Colonic mucosa (tissue), 4 donors: ENCODE measurements around the gene MAP4. TPM values are rescaled to one million over a fixed set of nuclear protein-coding genes. Genes with fewer than 3 reads are reported as not detected.

Experiments used
- DNase-seq: peaks from one replicate; pipeline ENCODE4 v3.0.0-alpha.2; 2020
- H3K27ac ChIP-seq: fragments of 200-600 bp; one replicate; pipeline ENCODE4 v1.8.0; 2021
- H3K27me3 ChIP-seq: fragments of 200-600 bp; one replicate; pipeline ENCODE4 v1.8.0; 2021
- H3K36me3 ChIP-seq: fragments of 200-600 bp; one replicate; pipeline ENCODE4 v1.8.0; 2021
- H3K4me1 ChIP-seq: fragments of 200-600 bp; one replicate; pipeline ENCODE4 v1.8.0; 2021; ENCODE audit warnings: mild to moderate bottlenecking
- H3K4me3 ChIP-seq: fragments of 200-600 bp; one replicate; pipeline ENCODE4 v1.8.0; 2021
- H3K9ac ChIP-seq, 2 donors: one replicate each; pipeline ENCODE4 v1.7.0; 2013; ENCODE audit warnings: control low read depth in 2 of 2, low read depth in 2 of 2, low read length in 2 of 2
- H3K9me3 ChIP-seq: fragments of 200-600 bp; one replicate; pipeline ENCODE4 v1.8.0; 2021
- intact Hi-C: fragments of 100-400 bp; cut with DNase I; formaldehyde crosslinking; loops from one replicate; pipeline ENCODE4 v1.14.1; 2022
- total RNA-seq, 2 donors: library from RNA; stranded (reverse); fragmentation: NEBNext Ultra II Directional in 1 of 2; extraction: Animal tissue kit (Norgen Biotek cat#: 25700) in 1 of 2; gene quantifications; one replicate each; pipeline ENCODE4 v1.2.1, GENCODE V29; 2021
- TF ChIP-seq, protein P1 (sequence below): fragments of 200-600 bp; IDR thresholded peaks from one replicate; pipeline ENCODE4 v1.8.0; 2022; ENCODE audit warnings: antibody characterized with exemption, mild to moderate bottlenecking
- donor health status: healthy.
- donor health status: DM: no; HTN: no; CAD: no.
- donor health status: DM: no; HTN: no; CAD: no.

The MAP4 gene
- total RNA-seq, 2 donors from 2014 or later, result 117 to 132 TPM

DNA sequence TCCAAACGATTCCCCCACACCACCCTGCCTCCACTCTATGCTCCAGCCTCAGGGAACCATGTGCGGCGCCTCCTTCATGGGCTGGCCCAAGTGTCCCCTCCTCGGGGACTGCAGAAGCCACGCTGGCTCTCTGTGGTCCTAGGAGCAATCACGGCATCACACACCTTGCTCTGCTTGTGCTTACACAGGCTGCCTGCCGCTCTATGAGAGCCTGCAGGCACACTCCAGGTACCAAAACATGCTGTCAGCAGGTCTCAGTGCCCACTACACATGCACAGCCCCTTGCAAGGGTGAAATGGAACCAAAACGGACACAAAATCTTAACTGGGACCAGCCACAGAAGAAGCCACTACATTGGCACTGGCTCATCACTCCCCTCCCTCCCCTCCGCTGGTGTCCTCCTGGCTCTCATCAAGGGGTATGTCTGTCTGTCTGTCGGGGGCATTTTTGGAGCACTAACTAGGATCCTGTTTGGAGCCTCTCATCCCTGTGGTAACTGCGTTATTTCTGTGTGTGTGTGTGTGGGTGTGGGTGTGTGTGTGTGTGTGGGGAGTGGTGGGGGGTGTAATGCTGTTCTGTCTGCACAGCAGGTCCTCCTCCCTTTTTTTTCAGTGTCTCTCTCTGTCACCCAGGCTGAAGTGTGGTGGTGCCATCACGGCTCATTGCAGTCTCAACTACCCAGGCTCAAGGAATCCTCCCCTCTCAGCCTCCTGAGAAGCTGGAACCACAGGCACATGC lies 152.7 kb downstream of the MAP4 start:
- TF ChIP-seq, protein P1, sequence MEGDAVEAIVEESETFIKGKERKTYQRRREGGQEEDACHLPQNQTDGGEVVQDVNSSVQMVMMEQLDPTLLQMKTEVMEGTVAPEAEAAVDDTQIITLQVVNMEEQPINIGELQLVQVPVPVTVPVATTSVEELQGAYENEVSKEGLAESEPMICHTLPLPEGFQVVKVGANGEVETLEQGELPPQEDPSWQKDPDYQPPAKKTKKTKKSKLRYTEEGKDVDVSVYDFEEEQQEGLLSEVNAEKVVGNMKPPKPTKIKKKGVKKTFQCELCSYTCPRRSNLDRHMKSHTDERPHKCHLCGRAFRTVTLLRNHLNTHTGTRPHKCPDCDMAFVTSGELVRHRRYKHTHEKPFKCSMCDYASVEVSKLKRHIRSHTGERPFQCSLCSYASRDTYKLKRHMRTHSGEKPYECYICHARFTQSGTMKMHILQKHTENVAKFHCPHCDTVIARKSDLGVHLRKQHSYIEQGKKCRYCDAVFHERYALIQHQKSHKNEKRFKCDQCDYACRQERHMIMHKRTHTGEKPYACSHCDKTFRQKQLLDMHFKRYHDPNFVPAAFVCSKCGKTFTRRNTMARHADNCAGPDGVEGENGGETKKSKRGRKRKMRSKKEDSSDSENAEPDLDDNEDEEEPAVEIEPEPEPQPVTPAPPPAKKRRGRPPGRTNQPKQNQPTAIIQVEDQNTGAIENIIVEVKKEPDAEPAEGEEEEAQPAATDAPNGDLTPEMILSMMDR, result no peak
- Histone ChIP-seq H3K27me3 (no peaks in the 10 kb centered on the region), H3K36me3 (peaks cover 6% of the 10 kb centered on the region), H3K9ac (no peak overlapping the region), H3K27ac (no peak overlapping the region), H3K4me3 (no peak overlapping the region), H3K9me3 (no peaks in the 10 kb centered on the region), H3K4me1 (no peaks in the 10 kb centered on the region)
- intact Hi-C loops, result no loop called here
- DNase-seq, result no peak

DNA sequence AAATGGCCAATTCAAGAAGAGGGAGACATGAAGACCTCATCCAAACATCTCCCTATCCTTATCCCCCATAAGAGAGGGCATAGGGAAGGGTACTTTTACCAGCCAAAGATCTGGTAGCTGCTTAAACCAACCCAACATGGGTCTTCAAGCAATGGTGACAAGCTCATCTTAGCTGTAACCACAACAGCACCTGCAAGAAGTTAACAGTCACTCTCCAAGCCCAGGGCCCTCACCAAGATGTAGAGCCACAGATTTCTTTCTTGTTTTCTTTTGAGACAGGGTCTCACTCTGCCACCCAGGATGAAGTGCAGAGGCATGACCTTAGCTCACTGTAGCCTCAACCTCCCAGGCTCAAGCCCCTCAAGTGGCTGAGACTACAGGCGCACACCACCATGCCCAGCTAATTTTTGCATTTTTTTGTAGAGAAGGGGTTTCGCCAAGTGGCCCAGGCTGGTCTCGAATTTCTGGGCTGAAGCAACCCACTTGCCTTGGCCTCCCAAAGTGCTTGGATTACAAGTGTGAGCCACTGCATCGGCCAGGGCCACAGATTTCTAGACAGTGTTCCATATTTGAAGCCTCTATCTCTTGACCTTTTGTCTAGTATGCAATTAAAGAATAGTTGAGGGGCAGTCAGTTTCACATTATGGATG lies 156.1 kb downstream of the MAP4 start:
- Histone ChIP-seq H3K9ac (no peak overlapping the region), H3K4me1 (no peaks in the 10 kb centered on the region), H3K4me3 (no peak overlapping the region), H3K9me3 (no peaks in the 10 kb centered on the region), H3K27ac (no peak overlapping the region), H3K27me3 (no peaks in the 10 kb centered on the region), H3K36me3 (no peaks in the 10 kb centered on the region)
- DNase-seq, result no peak
- TF ChIP-seq, protein P1, result no peak
- intact Hi-C loops, result no loop called here

DNA sequence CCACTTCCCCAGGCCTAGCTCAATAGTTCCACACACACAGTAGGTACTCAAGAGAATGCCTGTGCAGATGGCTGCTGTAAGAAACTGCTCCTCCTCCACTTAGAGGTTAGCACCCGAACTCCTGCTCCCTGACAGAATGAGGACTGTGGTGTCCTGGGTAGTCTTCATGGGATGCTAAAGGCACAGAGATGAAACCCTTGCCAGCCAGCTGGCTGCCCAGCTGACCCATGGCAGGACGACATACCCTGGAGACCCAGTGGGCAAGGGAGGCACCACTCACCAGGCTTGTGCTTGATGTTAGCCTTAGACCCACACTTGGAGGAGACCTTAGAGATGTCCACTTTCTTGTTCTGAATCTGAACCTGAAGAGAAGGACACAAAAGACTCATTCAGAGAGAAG lies 159.1 kb downstream of the MAP4 start:
- H3K4me1 ChIP-seq, result no peaks in the 10 kb centered on the region
- TF ChIP-seq, protein P1, result no peak
- H3K27me3 ChIP-seq, result no peaks in the 10 kb centered on the region
- intact Hi-C loops, result no loop called here
- H3K36me3 ChIP-seq, result peaks cover 6% of the 10 kb centered on the region
- H3K4me3 ChIP-seq, result no peak overlapping the region
- no peak for DNase-seq
- no peak overlapping the region for H3K9ac ChIP-seq
- no peak overlapping the region for H3K27ac ChIP-seq
- H3K9me3 ChIP-seq, result no peaks in the 10 kb centered on the region

DNA sequence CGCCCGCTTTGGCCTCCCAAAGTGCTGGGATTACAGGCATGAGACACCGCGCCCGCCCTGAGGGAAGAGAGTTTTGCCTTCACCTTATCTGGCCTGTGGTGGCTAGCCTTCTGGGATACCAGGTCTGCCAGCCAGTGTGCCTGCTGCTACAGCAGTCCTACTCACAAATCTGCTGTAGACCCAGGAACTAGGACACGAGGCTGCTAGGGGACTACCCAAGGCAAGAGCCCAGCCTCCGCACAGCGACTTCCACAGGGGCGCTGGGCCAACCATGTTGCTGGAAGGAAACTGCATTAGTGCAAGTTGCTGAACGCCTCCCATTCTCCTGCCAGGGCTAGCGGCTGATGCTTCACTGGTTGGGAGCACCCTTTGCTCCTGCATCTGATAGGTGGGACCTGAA lies 159.5 kb downstream of the MAP4 start:
- Histone ChIP-seq H3K4me3 (no peak overlapping the region), H3K27ac (no peak overlapping the region), H3K27me3 (no peaks in the 10 kb centered on the region), H3K9ac (no peak overlapping the region), H3K9me3 (no peaks in the 10 kb centered on the region), H3K36me3 (peaks cover 6% of the 10 kb centered on the region), H3K4me1 (no peaks in the 10 kb centered on the region)
- TF ChIP-seq, protein P1, result no peak
- DNase-seq, result no peak
- intact Hi-C loops, result no loop called here

DNA sequence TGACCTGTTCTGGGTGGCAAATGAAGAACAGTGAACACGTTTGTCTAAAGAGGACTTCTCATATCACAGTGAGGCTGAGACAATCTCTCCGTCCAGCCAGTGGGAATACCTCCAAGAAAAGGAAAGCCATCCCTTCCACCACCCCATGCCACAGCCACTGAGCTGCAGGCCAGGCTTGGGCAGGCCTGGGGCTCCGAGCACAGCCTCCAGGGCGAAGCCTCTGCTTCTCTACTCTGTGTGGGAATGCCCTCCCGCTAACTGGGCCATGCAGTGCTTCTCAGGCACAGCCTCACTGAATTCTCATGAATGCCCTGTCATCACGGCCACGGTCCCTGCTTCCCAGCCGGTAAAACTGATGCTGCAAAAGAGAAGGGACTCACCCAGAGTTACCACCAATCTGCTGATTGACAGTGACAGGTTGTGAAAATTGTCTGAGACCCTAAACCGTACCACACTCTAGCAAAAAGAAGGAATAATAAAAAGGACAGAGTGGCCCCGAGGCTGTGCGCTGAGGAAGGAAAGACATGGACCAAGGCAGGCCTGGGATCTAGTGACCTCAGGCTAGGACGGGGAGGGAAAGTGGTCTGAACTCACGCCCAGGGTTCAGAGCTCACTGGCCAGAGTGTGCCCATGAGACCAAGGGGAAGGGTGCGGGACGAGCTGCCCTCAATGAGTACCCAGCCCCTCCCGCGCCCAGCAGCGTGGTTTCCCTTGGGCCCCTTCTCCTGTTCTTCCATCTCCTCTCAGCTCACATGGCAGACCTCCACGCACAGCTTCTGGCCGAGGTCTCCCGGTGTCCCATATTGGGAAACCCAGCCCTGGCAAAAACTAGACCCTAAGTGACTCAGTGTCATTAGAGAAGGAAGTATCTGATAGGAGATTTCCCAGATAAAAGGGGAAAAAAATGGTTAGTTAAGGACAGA lies 160.5 kb downstream of the MAP4 start:
- H3K4me3 ChIP-seq, result no peak overlapping the region
- H3K36me3 ChIP-seq, result peaks cover 6% of the 10 kb centered on the region
- no peaks in the 10 kb centered on the region for H3K9me3 ChIP-seq
- intact Hi-C loops, result no loop called here
- no peak overlapping the region for H3K27ac ChIP-seq
- no peaks in the 10 kb centered on the region for H3K4me1 ChIP-seq
- TF ChIP-seq, protein P1, result no peak
- no peak overlapping the region for H3K9ac ChIP-seq
- DNase-seq, result no peak
- no peaks in the 10 kb centered on the region for H3K27me3 ChIP-seq
